K562 treated with DMSO at 1 percent for 4 hours (cell line): ENCODE data around the gene RNF222. TPM values are rescaled to one million over a fixed set of nuclear protein-coding genes. Genes with fewer than 3 reads are reported as not detected.

ENCODE experiments used
- total RNA-seq: library from RNA; unstranded; fragments of 300-600 nt; gene quantifications from 2 replicates; pipeline ENCODE4 v1.2.3, GENCODE V29; 2022; ENCODE audit not compliant: insufficient read depth

RNF222 gene
- not detected in 2 replicates for total RNA-seq

GRCh38 chr17:8397636-8398035, at the start of gene RNF222:
TSS of gene RNF222 (minus strand) at chr17:8397827. CDS start at chr17:8393461, 4,366 bp downstream.

GRCh38 chr17:8435245-8436168, 37.9 kb upstream of the RNF222 start, which contains the start of gene NDEL1:
TSS of gene NDEL1 (plus strand) at chr17:8435884. CDS start at chr17:8444272, 8,388 bp downstream.

GRCh38 chr17:8383143-8383822, 14.3 kb downstream of the RNF222 start, which contains the start of gene RPL26:
TSS of gene RPL26 (minus strand) at chr17:8383193. CDS start at chr17:8382310, 883 bp downstream.

GRCh38 chr17:8376271-8377067, 21.2 kb downstream of the RNF222 start, which contains the start of gene KRABD2:
TSS of gene KRABD2 (minus strand) at chr17:8376704.

Other genes starting within 250 kb of the RNF222 start
- gene PER1, start 245.4 kb downstream of the RNF222 start, total RNA-seq: 7.5 and 13.8 TPM in 2 replicates
- gene VAMP2, start 234.9 kb downstream of the RNF222 start, total RNA-seq: 40.3 and 40.9 TPM in 2 replicates
- 7.7 and 11.9 TPM in 2 replicates for gene TMEM107, start 221.4 kb downstream of the RNF222 start, total RNA-seq
- 5.2 and 6.4 TPM in 2 replicates for gene BORCS6, start 207.6 kb downstream of the RNF222 start, total RNA-seq
- 125 and 132 TPM in 2 replicates for gene AURKB, start 187.3 kb downstream of the RNF222 start, total RNA-seq
- 3.3 and 8.0 TPM in 2 replicates for gene CTC1, start 149.8 kb downstream of the RNF222 start, total RNA-seq
- 7.0 and 10.4 TPM in 2 replicates for gene PFAS, start 148.5 kb downstream of the RNF222 start, total RNA-seq
- 19.4 and 26.5 TPM in 2 replicates for gene RANGRF, start 109.2 kb downstream of the RNF222 start, total RNA-seq
- gene SLC25A35, start 102.4 kb downstream of the RNF222 start, total RNA-seq: 2.8 and 4.8 TPM in 2 replicates
- not detected in 2 replicates for gene ARHGEF15, start 87.6 kb downstream of the RNF222 start, total RNA-seq
- gene ODF4, start 58.0 kb downstream of the RNF222 start, total RNA-seq: not detected in 2 replicates
- gene RPL26, start 14.6 kb downstream of the RNF222 start, total RNA-seq: 5,727 and 6,372 TPM in 2 replicates
- gene NDEL1, start 38.1 kb upstream of the RNF222 start, total RNA-seq: 35.7 and 39.1 TPM in 2 replicates
- 18.7 and 28.6 TPM in 2 replicates for gene MYH10, start 232.9 kb upstream of the RNF222 start, total RNA-seq